Measurements from ENCODE around the gene THSD4. TPM values are rescaled to one million over a fixed set of nuclear protein-coding genes. Genes with fewer than 3 reads are reported as not detected.

THSD4 gene
- polyA plus RNA-seq, 4 donors: 27.2 to 96.3 (median 39.5) TPM

DNA sequence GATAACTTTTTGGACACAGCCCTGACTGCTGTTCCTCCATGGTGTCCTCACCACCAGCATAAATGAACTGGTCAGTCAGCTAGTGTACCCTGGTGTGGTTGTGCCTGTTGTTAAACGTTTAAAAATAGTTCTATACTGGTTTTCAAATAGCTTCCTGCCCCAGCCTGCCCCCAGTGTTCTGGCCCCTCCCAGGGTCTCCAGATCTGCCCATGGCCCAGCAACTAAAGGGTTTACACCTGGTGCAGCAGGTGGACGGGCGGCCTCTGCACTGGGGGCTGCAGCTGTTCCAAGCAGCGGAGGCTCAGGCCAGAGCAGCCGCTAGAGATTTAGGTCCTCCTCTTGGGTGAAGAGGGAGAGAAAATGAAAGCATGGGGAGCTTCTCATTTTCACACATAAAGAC, 689.0 kb downstream of the THSD4 start:
- DNase-seq (ENCODE audit: low read depth in 4 of 4, low spot score in 3 of 4): no peak

DNA sequence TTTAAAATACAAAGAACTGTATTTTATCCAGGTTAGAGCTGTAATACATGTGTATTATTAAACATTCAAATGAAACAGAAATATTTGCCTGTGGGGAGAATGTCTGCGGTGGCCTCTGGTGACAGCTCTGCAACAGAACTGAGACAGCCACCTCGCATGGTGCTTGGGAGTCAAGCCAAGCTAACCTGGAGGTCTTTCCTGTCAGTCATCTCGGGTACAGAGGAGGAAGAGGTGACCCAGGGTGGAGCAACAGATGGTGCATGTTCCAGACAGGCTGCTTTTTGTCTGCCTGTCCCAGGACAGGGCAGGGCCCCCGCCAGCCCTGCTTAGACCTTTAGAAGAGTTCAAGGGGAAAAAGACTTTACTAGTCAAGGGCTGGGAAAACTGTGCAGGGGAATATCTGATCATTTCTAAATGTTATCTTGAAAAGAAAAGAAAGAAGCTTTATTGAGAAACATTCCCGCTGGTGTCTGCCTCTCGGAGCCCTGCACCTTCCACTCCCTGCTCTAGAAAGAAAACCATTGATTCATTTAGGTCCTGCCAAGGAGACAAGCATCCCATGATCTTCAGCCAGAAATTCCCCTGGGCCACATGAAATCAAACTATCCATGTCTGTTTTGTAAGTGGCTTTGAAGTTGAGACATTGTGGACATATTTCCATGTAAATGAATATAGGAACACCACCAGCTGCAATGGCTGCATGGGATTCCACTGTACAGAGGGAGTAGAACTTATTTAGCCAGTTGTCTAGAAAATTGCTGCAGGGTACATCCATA, 689.6 kb downstream of the THSD4 start:
- DNase-seq (ENCODE audit: low read depth in 4 of 4, low spot score in 3 of 4): no peak

DNA sequence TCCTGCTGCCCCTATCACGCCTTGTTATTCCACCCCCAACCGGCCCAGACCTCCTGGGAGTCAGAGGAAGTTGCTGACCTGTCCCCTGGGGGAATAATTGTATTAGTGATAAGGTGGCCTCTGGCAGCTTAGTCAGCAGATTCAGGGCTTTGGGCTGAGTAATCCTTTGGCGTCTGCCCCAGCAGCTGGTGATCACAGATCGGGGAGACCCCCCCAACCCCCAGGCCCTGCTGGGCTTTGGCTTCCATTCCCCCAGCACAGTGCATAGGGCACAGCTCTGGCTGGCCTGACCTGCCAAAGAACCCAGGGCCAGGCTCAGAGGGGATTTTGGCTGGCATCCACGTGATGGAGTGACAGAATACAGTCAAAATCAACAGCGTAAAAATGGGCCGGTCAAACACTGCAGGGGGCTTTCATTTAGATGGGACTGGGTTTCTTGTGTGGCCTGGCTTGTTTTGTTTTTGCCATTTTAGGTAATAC, 691.2 kb downstream of the THSD4 start:
- no peak for DNase-seq (ENCODE audit: low read depth in 4 of 4, low spot score in 3 of 4)

DNA sequence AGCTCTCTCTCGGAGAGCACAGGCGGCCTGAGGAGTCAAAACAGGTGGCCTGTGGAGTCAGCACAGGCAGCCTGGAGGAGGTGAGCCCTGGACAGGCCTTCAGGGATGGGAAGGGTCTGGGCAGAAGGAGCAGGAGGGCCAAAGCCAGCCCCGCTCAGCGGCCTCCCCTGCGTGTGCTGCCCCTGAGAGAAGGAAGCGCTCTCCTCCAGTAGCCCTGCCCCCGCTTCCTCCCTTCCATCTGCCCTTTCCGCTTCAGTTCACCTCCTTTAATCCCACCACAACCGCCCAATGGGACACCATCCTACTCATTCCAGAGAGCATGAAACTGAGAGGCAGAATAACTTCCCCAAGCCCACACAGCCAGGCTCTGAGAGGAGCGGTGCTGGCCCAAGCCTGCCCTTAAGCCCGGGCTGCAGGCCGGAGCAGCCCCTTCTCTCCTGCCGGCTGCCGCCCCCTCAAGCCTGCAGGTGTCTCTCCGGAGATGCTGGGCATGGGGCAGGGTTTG, 691.9 kb downstream of the THSD4 start:
- no peak for DNase-seq (ENCODE audit: low read depth in 4 of 4, low spot score in 3 of 4)

DNA sequence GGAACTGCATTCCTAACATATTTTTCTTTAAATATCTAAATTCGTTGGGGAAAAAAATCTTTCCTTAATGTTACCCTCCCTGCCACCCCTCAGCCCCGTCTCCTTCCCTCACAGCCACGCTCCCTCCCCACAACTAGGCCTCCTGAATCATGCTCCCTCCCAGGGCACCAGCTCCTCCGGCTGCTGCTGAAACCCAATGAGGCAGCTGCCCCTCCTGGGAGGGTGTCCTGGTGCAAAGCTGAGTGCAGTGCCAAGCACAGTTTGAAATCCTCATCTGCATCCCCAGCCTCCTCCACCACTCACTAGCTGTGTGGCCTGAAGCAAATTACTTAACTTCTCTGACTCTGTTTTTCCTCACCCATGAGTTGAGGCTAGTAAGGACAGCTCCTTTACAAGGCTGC, 692.4 kb downstream of the THSD4 start:
- DNase-seq (ENCODE audit: low read depth in 4 of 4, low spot score in 3 of 4): no peak

DNA sequence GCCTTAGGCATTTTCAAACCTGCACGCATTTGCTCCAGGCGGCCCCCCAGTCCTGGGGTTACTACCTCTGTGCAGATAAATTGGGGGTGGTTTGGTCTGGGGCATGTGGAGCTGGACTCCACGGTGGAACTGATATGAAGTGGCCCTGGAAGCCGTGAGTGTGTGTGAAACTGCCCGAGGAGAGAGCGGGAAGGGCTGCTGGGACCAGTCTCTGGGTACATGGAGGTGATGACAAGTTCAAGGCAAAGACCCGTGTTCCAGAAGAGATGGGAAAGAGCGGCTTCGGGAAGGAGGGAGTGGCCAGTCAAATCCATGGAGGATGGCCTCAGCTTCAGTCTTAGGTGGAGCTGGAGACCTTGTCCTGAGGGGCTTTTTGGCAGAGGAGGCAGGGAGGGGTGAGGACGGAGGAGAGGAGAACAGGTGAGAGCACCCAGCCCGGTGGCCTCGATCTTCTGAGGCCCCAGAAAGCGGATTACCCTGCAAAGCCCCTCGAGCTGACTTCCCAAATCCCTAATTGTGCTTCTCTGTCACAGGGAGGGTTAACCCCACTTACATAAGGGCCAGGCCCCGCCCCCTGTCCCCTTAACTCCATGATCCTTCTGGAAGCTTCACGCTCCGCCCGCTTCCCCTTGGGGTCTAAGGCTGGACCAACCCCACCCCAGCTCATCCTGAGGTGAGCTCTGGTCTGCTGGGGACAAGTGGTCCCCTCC, 693.2 kb downstream of the THSD4 start:
- no peak for DNase-seq (ENCODE audit: low read depth in 4 of 4, low spot score in 3 of 4)

DNA sequence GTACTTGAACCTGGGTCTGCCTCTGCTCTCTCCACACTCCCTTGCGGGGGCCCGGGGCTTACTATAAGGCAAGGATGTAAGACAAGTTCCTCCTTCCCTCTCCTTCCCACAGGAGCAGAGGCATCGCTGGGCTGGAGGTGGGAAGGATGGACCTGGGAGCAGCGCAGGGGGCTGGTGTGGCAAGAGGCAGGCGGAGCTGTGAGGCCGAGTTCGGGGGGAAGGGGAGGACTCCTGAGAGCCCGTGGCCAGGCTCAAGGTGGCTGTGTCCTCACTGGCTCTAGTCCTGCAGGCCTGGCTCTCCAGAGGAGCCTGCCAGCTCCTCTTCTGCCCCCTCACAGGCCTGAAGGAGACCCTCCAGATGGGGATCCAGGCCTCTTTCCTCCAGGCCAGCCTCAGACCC, 694.1 kb downstream of the THSD4 start:
- no peak for DNase-seq (ENCODE audit: low read depth in 4 of 4, low spot score in 3 of 4)

DNA sequence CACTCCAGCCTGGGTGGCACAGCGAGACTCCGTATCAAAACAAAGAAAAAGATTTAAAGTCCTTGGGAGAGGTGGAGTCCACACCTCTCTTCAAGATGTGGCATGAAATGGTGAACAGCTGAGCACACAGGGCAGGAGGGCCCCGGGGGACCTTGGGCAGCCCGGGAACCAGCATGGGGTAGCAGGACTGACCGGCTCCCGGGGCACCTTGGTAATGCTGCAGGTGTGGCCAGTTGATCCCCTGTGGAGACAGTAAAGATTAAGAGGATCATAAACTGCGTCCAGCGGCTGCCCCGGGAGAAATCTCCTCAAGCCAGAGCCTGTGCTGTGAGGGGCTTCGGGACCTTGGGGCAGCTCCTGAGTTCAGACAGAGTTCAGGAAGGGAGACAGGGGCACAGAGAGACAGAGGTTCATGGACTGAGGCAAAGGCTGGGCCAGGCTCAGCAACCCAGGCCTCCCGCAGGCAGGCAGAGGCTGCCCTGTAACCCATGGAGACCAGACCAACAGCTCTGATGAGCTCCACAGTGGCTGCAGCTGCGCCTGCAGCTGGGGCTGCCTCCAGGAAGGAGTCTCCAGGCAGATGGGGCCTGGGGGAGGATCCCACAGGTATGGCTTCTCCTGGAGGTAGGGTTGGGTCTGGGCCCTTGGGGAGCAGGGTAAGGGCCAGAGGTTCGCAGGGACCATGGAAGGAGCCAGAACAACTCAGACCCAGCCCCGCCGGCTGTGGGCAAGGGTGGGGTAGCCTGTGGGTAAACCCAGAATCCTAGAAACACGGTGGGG, 695.2 kb downstream of the THSD4 start, which contains the start of gene NR2E3:
TSS of gene NR2E3 (plus strand) at position 299 of the 780 bp plus-strand sequence. CDS start at position 489, 190 bp downstream.
- DNase-seq (ENCODE audit: low read depth in 4 of 4, low spot score in 3 of 4): no peak

DNA sequence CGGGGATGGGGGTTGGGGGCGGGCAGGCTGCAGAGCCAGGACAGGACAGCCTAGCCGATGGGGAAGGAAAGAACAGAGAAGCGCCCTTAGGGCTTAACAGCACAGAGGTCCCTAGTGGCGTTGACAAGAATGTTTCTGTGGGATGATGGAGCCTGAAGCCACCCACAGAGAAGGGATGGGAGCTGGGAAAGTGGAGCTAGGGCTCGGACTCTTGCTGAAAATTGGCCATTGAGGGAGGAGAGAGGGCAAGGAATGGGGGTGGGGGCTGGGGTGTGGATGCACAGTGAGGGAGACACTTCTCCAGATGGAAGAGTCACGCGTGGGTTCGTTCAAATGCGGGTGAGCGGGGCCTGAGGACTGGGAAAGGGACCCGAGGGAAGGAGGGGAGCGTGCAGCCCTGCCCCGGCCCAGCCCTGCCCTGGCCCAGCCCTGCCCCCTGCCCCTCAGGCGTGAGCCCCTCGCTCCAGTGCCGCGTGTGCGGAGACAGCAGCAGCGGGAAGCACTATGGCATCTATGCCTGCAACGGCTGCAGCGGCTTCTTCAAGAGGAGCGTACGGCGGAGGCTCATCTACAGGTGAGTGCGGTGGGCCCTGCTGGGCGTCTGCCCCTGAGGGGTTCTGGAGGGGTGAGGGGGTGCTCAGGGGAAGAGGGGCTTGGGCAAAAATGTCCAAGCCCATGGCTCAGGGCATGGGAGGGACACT, 695.9 kb downstream of the THSD4 start:
- no peak for DNase-seq (ENCODE audit: low read depth in 4 of 4, low spot score in 3 of 4)

DNA sequence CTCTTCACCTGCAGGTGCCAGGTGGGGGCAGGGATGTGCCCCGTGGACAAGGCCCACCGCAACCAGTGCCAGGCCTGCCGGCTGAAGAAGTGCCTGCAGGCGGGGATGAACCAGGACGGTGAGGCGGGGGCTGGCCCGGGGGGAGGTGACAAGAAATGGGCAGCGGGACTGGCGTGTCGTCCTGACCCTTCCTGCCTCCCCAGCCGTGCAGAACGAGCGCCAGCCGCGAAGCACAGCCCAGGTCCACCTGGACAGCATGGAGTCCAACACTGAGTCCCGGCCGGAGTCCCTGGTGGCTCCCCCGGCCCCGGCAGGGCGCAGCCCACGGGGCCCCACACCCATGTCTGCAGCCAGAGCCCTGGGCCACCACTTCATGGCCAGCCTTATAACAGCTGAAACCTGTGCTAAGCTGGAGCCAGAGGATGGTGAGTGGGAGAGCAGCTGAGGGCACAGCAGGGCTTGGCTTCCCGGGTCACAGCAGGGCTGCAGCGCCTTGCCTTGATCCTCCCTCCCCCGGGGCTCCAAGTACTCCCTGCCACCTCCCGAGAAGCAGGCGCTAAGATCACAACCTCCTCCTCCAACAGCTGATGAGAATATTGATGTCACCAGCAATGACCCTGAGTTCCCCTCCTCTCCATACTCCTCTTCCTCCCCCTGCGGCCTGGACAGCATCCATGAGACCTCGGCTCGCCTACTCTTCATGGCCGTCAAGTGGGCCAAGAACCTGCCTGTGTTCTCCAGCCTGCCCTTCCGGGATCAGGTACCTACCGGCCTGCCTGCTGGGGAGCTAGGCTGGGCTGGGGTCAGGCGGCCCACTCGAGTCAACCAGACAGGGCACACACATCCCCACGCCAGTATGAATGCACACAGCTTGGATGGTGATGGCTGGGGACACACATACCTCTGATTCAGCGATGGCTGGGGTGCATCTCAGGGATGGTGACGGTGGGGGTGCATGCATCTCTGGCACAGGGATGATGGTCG, 696.8 kb downstream of the THSD4 start:
- DNase-seq (ENCODE audit: low read depth in 4 of 4, low spot score in 3 of 4): no peak

DNA sequence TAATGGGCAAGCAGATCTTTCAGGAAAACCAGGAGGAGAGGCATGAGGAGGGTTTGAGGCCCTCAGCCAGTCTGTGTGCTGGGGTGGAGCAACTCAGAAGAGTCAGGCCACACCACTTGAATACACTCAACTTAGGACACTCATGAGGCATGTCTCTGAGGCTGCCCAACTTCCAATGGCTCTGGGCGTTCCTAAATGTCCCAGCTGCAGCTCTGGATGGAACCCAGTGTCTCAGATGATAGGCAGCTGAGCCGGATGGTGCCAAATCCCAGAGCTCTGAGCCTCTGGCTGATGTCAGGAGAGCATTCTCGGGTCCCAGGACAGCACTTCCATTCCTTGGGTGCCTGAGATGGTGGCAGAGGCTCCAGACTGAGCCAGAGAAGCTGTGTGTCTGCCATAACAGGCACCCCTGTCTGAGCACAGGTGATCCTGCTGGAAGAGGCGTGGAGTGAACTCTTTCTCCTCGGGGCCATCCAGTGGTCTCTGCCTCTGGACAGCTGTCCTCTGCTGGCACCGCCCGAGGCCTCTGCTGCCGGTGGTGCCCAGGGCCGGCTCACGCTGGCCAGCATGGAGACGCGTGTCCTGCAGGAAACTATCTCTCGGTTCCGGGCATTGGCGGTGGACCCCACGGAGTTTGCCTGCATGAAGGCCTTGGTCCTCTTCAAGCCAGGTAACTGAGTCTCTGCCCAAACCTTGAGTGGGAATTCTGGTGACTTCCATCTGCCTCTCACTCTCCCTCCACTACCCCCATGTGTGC, 697.9 kb downstream of the THSD4 start:
- no peak for DNase-seq (ENCODE audit: low read depth in 4 of 4, low spot score in 3 of 4)

DNA sequence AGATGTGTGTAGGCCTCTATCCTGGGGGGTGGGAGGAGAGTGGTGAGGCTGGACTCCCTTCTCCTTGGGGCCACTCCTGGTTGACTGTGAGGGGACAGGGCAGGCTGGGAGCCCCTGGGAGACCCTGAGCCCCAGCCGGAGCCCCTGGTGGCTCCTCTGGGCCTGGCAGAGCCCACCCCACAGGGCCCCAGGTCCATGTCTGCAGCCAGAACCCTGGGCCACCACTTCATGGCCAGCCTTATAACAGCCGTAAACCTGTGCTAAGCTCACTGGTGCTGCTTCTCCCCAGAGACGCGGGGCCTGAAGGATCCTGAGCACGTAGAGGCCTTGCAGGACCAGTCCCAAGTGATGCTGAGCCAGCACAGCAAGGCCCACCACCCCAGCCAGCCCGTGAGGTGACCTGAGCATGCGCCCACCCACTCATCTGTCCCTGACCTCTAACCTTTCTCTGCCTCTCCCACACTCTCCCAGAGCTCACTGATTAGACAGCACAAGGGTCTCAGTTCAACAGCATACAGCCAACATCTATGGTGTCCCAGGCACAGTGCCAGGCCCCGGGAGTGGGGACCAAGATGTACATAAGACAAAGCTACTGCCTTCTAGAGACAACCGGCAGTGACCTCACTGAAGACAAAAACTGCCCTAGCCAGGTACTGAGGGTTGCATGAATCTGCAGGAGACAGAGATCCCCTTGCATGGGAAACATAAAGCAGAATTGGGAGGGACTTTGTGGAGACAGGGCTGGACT, 698.6 kb downstream of the THSD4 start:
- no peak for DNase-seq (ENCODE audit: low read depth in 4 of 4, low spot score in 3 of 4)

DNA sequence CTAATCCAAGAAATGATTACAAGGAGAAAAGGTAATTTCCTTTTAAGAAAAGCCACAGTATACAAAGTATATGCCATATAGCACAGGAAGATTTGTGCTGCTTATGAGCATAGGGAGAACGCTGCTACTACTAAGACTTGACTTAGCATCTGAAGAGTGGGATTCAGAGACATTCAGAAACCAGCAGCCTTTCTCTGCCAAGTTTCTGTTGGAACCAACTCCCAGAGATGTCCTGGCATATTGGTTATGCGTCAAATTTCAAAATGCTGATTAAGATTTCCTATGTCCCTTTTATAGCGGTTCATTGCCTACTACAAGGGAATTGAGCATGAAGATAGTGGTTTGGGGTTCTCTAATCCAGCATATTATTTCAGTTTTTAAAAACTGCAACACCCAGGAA, 700.0 kb downstream of the THSD4 start:
- DNase-seq (ENCODE audit: low read depth in 4 of 4, low spot score in 3 of 4): no peak

DNA sequence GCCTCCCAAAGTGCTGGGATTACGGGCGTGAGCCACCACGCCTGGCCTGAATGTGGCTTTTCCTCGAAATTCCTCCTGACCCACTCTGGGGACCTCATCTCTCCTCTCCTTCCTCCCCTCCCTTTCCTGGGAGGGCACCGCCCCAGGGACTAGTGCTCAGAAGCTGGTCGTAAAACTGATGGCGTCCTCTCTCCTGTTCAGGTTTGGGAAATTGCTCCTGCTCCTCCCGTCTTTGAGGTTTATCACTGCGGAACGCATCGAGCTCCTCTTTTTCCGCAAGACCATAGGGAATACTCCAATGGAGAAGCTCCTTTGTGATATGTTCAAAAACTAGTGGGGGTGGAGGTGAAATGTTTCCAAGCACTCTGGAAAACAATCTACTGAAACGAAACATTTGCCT, 702.1 kb downstream of the THSD4 start:
- no peak for DNase-seq (ENCODE audit: low read depth in 4 of 4, low spot score in 3 of 4)

DNA sequence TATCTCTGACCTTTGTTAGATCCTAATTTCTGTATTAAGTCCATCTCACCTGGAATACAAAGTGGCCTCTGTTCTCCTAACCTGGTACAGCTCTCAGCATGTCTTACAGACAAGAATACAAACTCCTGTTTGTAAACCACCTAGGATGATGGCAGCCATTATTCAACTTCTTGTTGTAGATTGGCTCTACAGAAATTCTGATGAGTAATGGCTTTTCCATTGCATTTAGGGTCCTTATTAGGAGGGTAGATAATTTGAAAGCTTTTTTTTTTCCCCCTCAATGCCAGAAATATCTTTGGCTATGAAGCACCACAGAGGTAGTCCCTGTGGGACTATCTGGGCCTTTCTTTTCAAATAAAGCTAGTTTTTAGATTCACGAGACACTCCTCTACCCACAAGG, 704.9 kb downstream of the THSD4 start:
- DNase-seq (ENCODE audit: low read depth in 4 of 4, low spot score in 3 of 4): no peak

DNA sequence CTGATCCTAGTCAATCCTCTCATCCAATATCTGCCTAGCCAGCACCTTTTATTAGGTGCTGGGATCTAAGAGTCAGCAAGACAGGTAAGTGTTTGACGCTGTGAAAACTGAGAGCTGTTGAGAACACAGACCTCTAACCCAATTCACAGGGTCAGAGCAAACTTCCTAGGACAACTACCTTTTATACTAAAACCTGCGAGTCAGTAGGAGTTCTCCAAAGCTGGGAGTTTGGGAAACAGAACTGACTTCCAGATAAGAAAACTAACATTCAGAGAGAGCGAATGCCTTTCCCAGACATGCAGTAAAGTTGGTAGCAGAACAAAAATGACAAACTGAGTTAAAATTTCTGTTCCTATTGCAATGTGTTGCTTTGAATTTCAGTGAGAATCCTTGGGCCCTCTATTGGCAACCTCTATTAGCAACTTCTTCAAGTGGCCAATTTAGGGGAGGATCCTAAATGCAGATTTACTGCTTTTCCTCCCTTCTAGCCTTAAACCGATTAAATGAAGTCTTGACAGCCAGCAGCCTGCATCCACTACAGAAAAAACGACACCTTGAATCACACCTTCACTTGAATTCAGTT, 706.4 kb downstream of the THSD4 start:
- no peak for DNase-seq (ENCODE audit: low read depth in 4 of 4, low spot score in 3 of 4)

DNA sequence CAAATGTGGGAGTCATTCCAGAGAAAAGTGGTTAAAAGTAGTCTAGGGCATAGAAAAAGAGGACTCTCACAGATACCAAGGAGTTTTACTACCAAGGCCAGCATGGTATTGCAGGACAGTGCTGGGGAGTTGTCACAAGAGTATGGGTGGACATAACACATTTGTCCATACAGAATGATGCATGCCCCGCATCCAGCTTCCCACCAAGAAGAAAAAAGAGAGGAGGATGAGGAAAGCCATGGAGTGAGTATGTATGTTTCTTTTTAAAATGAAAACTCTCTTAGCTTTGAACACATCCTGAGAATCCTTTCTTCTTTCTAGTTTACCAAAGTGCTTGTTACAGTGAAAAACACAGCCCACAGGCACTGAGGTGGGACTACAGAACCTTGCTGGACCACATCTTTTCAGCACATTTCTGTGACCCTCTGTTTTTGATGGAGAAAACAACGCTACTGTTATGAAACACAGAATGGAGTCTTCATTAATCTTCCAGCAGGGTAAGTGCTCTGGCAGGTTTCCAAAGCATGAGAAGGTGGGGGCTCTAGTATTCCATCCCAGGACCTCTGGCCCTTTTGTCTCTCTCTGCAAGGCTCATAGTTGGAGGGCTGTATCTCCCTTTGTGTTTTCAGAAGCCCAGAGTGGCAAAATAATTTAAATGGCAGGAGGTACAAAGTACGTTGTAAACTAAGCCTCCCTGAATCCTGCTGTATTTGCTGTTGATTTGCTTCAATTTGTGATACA, 707.8 kb downstream of the THSD4 start:
- no peak for DNase-seq (ENCODE audit: low read depth in 4 of 4, low spot score in 3 of 4)
